Stimulated activated CD4-positive, alpha-beta T cell treated with anti-CD3 and anti-CD28 coated beads, Interleukin-1b, Interleukin-23, amount 100 ng/mL, for 48 hours (primary cell): ENCODE data around the gene JAKMIP1.
"Not testable (repeated sequence)": the region's sequence is repeated elsewhere in the genome, so short reads cannot be mapped to it uniquely, and the experiment has no call there.

Source experiments
- DNase-seq: peaks from one replicate; pipeline ENCODE4 v3.0.0-alpha.2; 2020

JAKMIP1 gene

DNA sequence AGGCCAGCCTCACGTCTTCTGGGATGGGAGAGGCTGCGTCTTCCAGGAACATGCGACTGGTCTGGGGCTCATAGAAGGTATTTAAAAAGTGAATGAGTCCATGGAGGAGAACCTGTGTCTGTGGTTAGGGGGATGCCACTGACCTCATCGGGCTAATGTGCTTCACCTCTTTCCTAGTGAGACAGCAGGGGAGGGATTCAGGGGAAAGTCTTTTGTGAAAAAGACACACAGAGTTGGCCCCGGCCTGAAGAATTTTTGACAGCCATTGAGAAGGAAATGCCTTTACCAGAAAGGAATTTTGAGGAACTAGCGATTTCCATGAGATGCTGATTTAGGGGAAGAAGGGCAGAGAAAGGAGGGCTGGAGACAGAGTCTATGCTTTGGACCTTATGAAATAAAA is 171.1 kb downstream of the JAKMIP1 start:
- DNase-seq = no peak

DNA sequence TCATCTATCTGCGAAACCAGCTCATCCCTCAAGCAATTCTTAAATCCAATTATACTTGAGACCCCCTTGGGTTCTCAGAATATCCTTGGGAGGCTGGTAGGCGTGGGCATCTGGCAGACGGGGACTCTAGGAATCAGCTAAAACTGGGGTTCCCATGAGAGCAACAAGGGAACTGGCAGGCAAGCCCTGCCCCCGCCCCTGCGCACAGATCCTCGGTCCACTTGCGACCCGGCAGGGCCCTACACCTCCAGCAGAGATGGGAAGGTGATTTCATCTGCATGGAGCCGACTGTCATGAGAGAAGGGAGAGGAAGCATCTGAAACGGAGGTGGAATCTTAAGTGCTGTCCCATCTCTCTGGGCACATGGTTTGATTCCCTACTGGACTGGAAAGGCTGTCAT is 172.2 kb downstream of the JAKMIP1 start:
- no peak for DNase-seq

DNA sequence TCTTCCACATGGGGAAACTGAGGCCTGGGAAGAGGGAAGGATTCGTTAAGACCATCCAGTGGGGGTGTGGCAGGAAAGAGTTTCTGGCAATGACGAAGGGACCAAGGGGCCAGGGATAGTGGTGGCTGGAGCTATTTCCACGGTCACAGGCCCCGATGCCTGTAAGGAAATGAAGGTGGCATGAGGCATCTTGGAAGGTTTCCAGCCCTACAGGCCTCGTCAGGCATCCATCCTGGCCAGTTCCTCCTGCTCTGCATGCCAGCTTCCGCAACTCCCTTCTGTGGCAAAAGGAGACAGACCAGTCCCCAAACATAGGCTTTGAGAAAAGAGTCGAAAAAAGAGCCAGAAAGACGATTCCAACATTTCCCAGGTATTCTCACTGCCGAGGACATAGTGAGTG is 173.0 kb downstream of the JAKMIP1 start:
- DNase-seq = no peak

DNA sequence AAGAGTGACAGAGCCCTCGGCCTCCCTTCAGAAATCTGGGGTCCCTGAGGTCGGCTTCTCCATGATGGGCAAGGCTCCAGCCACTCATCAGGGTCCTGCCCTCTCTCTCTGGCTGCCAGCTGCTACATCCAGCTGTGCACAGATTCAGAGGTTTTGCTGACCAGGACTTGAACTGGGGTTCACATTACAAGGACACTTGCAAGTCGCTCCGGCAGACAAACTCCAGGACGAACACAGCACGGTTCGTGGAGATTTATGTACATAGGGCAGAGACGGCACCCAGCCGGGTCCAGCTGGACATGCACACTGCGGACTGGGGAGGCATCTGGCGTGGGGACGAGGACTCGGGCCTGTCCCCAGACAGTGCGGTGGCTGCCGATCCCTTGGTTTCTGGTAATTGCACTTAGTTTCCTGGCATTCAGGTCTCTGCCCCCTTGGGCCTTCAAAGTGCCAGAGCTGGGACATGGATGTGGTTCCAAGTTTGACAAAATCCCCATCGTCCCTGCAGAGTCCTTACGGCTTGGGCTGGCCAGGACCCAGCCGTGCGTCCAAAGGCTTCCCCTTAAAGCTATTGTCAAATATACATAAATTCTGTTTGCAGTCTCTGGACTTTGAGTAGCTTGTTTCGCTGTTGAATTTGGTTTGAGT is 175.9 kb downstream of the JAKMIP1 start:
- no peak for DNase-seq

DNA sequence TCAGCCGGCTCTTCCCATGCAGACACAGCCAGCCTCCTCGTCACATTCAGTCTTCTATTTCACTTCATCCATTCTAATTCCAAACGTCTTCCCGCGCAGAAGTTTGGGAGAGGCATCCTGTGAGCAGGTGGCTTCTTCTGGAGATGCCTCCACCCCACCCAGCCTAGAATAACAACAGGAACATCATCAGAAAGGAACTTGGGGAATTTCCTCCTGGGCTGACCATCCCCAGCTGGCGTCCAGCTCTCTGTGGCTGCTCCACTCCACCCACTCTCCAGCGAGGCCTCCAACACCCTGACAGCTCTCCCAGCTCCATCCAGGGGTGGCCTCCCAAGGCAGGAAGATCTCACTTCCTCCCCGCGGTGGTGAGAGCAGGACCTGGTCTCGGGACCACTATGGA is 176.6 kb downstream of the JAKMIP1 start:
- DNase-seq = no peak

DNA sequence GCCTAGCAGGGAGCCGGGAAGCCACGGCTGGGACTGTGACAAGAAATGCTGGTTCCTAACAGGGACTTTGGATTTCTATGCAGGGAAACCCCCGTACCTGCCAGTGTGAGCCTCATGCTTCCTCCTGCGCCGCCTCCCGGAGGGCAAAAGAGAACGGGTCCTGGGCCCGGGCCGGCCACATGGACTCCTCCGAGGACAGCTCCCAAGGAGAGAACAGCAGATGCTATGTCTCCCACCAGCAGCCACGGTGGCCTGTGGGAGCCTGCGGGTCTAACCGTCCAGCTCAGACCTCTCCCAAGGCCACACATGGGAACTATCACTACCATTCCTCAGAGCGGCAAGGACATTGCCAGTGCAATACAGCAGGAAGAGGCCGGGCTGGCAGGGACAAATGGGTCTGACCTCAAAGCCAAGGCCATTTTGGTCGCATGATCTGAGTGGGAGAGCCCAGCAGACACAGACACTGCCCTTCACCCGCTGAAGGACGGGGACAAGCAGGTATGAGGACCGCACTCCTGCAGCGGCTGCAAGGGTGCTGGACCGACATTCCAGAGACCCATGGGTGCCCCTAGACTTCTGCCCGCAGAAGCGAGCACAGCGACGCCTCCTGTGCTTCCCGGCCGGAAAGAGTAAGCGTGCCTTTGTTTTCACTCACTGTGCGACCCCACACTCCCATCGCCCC is 177.6 kb downstream of the JAKMIP1 start:
- DNase-seq = no peak

DNA sequence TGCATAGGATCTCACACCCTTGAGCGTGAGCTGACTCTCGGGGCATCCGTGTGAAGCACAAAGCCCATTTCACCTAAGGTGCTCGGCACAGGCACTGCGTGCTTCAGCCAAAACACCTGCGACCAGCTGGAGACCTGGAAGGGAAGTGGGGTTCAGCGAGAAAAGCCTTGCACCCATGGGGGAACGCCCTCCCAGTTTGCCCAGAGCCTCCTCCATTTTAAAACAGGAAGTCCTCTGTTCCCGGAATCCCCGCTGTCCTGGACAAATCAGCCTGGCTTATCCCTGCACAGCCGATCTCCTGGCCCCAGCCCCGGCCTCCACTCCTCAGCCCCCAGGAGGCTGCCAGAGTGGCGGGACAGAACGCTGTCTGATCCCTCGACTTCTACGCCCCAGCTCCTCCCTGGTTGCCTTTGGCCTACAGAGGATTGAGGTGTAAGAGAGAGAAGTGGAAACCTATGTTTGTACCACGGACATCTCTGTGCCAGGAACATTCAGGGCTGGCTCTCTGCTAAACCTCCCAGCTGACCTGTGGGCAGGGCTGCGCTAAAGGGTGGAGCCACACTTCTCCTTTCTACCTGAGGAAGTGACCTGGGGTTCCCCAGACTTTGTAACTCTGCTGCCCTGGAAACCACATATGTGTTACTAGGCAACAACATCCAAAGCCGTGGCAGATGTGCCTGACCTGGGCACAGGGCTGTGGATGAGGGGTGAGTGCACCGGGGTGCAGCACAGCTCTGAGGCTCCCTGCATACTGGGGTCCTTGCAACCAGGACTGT is 178.3 kb downstream of the JAKMIP1 start:
- DNase-seq = no peak

DNA sequence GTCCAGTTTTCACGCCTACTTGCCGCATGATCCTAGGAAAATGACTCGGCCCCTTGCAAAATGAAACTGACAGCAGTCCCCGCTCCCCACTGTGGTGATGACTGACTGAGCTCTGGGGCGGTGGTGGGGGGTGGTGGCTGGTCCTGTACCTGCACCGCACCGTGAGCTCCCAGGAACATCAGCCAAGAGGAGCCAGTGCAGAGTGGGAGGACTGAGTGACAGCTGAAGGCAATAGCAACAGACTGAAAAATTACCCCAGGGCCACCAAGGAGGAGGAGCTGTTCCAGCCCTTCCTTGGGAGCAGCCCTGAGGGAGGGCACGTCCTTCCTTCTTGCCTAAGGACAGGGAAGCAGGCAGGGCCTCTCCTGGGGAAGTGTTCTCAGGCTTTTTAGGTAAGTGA is 179.7 kb downstream of the JAKMIP1 start:
- no peak for DNase-seq

DNA sequence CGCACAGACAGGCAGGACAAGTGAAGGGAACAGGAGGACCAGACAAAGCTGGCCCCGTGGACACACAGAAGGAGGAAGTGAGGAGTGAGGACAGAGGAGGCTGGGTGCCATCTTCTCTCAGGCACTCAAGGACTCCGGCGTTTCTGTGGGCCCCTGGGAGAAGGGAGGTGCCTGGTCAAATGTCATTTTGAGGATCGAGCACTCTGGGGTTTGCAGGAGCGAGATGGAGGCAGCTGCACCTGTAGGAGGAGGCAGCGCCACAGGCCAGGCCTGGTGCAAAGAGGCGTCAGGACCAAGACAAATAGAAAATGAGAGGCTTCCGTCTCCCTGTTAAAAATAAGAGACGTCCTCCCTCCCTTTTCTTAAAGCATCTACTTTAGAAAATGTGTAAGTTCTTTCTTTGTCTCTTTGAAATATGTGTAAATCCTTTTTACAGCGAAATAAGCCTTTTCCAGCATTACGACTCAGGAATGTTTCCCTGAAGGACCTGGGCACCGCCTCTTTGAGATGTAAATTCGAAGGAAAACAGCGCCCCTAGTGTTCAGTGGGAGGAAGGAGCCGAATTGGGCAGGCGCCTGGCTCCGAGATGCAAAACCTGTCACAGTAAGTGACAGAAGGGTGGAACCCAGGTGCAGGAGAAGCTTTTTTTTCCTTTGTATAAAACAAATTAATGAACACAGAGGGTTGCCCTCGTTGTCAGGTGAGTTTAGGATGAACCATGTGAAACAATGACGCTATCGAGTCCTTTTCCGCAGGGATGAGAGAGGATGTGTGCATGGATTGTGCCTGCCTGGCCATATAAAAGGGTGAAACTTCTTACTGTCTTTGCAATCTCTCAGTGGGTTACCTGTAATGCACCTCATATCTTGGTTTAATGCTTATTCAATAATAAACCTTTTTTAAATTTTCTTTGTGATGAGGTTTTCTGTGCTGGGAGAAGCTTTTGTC is 180.8 kb downstream of the JAKMIP1 start:
- peak; percentile 24 for DNase-seq

DNA sequence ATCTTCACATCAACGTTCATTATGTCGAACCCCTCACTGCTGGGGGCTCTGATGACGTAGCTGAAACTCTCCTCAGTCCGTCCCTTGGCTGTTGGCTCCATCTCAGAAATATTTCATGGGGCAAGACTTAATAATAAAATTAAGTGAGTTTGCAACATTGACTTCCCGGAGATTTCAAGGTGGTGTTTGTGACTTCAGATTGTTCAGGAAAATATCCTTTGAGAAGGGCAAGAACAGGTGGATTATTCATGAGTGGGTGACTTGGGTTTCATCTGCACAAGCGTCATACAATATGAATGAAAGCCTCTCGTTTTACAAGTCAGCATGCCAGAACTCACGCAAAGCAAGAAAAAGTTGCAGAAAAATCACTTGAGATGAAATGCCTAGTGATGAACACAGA is 182.0 kb downstream of the JAKMIP1 start, which contains the start of gene C4orf50:
C4orf50 (minus strand) TSS at position 101 of the 400 bp plus-strand sequence.
- no peak for DNase-seq

DNA sequence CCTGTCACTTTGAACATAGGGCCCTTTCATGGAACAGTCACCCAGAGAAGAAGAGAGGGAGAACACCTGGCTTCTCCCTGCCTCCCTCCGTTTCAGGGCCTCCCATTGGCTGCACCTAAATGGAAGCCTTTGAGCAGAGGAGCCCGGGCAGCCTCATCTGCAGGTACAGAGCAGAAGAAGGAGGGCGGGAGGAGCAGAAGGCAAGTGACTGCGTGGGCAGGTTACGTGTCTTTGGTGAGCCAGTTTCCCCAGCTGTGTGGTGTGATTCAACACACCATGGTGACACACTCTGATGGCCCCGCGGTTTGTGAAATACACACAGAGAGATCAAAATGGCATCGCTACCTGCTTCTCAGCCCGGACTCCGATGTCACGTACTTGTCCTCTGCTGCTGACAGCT is 182.5 kb downstream of the JAKMIP1 start:
- no peak for DNase-seq

DNA sequence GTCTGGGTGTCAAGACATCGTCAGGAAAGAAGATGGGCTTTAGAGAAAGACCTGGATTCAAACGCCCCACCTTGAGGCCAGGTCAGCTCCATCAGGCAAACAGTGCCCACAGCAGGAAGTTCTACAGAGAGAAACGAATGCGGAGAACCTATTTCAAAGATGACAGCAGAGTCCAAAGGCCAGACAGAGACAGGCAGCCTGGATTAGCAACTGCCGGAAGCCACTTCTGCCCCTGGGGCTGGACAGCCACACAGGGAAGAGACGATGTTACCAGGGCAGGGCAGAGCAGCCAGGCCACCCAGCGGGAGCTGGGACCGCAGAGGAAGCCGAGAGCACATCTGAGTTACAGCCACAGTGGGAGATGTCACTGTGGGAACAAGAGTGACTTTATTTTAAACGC is 183.3 kb downstream of the JAKMIP1 start:
- DNase-seq = no peak

DNA sequence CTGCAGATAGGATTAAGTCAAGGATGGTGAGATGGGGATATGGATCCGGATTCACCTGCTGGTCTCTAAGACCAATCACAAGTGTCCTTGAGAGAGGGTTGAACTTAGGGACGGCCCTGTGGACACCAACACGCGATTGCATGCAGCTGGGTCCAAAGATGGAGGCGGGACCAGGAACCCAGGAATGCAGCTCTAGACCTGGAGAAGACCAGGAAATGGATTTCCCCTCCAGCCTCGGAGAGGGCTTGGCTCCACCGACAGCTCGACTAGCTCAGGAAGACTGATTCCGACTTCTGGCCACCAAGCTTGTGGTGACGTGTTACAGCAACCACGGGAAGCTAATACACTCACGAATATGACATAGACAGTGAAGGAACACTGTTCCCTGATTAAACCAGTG is 186.8 kb downstream of the JAKMIP1 start:
- DNase-seq = no peak

DNA sequence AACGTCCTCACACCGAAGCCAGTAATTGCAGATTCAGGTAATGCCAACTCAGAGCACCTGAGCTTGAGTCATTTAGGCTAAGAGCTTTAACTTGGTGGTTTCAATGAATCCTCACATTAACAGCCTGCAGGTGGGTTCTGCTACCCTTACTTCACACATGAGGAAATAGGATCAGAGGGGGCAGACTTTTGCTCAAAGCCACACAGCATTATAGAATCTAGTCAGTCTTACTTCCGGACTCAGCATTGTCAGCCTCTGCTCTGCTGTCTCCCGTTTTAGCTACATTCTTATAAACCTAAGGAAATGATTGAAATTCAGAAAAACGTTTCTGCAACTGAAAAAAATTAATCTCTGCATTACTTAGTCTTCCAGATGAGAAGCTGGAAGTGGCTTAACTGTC is 188.1 kb downstream of the JAKMIP1 start:
- DNase-seq = no peak

DNA sequence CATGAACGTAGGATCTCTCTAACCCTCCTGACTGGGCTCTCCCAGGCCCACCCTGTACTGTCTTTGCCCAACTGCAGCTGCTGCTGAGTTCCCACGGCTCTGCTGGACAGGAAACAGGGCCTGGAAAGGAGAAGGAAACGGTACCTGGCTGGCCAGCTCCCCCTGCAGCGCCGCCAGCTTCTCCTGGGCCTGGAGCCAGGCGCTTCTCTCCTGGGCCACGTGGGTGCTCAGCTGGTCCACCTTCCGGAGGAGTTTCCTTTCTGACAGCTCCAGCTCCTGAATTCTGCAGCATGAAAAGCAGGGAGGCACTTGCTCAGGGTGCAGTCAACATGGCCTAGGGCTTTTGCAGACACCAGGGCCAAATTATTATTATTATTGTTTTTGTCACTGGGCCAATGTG is 188.7 kb downstream of the JAKMIP1 start:
- DNase-seq = no peak

DNA sequence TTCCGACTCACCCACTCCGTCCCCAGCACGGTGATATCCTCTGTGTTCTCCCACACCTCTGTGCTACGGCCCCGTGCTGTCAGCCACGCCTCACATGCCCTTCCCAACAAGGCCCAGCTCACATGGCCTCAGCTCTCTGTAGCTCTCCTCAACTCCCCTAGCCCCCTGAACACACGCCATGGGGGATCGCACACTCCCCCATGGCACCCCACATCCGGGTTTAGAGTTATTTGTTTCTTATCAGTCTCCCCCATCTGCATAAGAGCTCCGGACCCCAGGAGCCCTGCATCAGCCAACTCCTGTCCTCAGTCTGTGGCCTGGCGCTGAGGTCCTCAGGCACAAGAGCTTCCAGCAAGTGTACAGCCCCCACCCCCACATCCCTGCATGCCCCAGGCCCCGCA is 189.1 kb downstream of the JAKMIP1 start:
- DNase-seq = no peak

DNA sequence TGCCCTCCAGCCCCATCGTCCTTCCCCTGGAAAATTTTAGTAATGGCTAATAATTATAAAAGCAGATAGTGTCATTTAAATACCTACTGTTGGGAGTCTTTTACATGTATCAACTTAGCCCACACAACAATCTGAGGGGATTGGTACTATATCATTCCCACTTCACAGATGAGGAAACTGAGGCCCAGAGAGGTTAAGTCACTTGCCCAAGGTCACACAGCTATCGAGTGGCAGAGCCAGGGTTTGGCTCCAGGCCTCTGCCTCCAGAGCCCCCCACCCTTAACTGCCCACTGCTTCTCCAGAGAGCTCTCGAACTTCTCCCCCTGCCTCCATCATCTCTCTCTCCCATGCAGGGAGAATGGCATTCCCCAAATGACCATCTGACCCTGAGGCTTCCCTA is 189.6 kb downstream of the JAKMIP1 start:
- DNase-seq = no peak

DNA sequence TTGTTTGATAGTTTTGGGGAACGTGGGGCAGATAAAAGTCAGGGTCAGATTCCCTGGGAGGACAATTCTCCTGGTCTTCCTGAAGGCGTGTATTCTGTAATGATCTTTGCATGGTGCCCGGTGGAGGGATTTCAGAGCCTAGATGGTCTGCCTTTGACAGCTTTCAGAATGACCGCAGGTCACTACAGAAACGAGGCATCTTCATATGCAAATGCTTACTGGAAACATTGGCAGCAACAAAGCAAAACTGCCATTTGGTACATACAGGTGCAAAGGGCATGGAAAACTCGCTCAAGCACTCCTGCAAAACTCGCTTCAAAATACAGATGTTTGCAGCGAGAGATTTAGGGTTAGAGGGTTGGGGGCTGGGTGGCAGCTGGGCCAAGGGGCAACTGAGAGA is 190.9 kb downstream of the JAKMIP1 start:
- DNase-seq = no peak

DNA sequence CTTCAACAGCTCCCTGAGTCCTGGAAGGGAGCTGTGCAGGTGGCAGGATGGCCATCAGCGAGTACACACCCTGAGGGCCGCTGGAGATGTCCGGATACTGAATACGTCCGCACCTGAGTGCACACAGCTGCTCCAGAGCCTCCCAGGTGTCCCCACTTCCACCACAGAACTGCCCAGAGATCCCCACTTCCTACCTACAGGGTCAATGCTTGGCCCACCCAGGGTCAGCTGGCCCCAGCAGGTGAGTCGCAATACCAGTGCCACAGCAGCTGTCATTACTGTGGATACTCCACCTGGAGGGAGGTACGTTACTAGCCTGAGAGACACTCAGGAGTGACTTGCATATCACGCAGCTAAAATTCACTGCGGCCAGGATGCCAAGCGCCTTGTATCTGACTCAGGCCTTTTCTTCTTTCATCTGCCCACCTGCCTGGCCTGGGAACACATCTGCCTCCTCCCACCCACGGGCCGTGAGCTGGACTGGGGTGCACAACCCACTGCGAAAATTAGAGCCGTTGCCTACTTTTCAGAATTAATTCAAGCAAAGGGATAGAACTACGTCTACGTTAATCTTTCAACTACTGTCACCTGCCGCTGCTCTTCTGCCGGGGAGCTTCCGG is 191.5 kb downstream of the JAKMIP1 start:
- DNase-seq = no peak

DNA sequence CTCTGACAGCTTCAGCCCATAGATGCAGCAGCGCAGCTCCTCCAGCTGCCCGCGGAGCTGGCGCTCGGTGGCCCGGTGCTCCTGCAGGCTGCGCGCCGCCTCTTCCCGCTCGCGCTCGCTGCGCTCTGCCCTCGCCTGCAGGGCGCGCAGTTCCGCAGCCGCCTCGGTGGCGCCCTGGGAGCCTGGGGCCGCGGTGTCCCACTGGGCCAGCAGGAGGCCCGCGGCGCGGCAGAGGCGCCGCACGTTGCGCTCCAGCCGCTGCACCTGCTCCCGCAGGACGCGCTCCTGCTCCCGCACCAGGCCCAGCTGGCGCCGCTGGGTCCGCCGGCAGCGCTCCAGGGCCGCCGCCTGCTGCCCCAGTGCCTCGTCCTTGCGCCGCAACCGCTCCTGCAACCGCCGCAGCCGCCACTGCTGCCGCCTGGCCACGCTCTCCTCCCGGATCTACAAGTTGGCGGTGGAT is 192.2 kb downstream of the JAKMIP1 start:
- no peak for DNase-seq

DNA sequence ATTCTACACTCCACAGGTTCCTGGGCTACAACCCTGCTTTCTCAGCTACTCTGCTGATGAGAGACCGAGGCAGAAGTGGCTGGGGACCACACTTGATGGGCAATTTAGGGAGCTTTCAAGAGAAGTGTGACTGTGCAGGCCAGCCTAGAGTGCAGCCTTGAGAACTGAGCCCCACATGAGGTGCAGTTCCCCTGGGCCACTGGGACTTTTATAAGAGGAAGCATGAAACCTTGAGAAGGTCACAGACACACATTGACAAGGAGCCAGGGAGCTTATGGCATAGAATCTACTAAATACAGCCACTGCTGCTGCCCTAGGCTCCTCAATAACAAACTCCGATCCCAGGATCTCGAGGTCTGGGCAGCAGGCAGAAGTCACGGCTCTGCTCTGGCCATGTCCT is 195.2 kb downstream of the JAKMIP1 start:
- DNase-seq = no peak

DNA sequence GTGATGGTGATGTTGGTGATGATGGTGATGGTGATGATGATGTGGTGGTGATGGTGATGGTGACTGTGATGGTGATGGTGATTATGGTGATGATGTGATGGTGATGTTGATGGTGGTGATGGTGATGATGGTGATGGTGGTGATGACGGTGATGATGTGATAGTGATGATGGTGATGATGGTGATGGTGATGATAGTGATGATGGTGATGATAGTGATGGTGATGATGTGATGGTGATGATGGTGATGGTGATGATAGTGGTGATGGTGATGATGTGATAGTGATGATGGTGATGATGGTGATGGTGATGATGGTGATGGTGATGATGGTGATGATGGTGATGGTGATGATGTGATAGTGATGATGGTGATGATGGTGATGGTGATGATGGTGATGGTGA is 196.9 kb downstream of the JAKMIP1 start:
- DNase-seq = not testable (repeated sequence)
